Femur (tissue), 1 donor: Measurements from ENCODE around the gene TBX15.

ENCODE experiments used
- DNase-seq: peaks from one replicate; pipeline ENCODE4 v3.0.0-alpha.2; 2017

TBX15 gene

DNA sequence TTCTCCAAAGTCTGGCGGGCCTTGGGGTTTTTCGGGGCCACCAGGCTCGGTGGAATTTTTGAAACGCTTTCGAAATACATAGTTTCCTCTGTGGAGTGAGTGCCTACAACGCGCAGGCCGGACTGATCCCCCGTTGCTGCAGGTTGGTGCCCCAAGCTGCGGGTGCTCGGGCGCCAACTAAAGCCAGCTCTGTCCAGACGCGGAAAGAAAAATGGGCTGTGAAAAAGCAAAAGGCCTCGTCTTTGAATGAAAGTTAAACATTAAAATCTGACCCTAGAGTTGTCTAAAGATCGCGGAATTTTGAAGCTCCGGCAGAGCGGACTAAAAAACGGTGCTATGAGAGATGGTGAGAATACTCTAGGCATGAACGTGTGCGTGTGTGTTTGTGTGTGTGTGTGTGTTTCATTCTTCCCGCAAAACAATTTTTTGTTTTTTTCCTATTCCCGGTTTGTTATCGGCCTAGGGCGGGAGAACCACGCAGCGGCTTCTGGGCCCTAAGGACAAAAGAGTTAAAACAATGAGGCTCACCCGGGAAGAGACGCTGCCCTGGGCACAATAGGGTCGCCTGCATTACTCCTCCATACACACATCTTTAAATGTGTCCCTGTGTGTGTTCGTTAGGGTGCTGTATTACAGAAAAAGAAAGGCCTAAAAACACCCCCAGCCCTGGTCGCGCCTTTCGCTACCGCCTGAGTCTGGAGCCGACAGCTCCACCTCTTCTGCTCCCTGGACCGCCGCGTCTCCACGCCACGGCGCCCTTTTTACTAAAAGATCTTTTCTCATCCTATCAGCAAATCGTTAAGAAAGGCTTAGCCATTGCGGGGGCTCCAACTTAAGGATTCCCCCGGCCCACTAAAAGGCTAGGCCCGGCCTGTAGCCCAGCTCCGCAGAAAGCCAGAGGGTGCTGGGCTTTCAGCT, 3.2 kb downstream of the TBX15 start:
- peak; percentile 53 for DNase-seq

GRCh38 chr1:118984086-118984721, 3.9 kb downstream of the TBX15 start:
- peak; percentile 87 for DNase-seq

GRCh38 chr1:118983558-118984041, 4.5 kb downstream of the TBX15 start:
- peak; percentile 38 for DNase-seq

DNA sequence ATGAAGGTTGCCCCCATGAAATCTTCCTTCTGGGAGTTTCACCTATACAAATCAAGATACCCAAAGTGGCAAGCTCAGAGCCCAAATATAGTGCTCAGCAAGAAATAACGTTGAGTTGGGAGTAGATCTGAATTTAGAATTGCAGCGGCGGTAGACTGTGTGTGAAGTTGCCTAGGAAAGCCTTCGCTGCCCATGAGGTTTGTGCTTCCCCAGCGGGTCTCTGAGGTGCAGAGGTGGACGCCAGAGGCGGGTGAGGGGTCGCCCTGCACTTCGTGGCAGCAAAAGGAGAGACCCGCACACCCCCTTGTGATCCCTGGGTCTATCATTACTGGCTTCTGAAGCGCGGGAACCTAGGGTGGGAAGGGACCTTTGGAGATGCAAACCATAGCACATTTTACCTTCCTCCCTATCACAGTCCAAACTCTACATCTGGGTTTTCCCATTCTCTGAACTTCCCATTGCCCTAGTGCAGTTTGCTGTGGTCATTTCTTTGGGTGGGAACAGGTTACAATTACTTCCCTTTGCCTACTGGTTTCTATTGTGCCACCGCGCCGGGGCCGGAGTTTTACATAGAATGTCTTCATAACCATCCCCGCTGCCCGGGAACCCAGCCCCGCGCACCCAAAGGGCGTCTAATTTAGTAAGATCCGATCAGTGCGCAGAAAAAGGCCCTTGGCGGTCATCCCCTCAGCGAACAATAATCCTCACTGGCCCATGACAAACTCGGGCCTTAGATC, 5.2 kb downstream of the TBX15 start:
- no peak for DNase-seq

GRCh38 chr1:118982266-118982665, 5.9 kb downstream of the TBX15 start:
- no peak for DNase-seq

- no peak for DNase-seq
Observed at GRCh38 chr1:118981436-118981835, 6.7 kb downstream of the TBX15 start.

DNA sequence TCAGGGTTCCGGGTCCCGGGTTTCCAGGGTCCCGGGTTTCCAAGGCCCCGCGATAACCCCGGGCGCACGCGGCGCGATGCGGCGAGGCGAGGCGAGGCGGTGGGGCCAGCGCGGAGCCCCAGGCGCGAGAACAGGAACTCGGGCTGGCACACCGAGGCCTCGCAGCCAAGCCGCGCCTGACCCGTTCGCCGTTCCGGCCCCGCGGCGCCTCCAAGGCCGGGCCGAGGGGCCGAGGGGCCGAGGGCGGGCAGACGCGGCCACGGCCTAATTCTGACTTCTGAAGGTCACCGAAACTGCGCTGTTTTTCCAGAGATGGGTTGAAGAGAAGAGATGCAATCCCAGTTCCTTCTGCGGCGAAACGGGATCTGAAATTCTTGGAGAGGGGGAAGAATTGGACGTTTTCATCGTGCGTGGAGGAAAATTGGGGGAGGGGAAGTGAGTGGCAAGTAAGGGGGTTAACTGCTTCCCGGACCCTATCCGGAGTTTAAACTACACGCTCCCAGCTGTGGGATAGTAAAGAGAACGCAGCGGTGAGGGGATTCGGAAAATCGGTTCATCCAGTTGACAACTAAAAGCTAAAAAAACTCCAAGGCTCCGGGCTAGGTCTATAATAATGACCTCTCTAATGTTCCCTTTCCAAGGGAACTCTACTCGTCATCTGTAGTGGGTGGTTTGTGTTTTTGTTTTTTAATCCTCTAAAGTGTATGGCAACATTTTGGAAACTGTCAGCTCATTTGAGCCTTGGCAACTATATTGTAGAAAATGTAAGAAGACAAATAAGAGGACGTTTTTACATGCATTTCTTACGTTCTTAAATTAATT, 8.2 kb downstream of the TBX15 start:
- no peak for DNase-seq

- DNase-seq, result no peak
Observed at GRCh38 chr1:118978914-118979701, 9.0 kb downstream of the TBX15 start.

DNA sequence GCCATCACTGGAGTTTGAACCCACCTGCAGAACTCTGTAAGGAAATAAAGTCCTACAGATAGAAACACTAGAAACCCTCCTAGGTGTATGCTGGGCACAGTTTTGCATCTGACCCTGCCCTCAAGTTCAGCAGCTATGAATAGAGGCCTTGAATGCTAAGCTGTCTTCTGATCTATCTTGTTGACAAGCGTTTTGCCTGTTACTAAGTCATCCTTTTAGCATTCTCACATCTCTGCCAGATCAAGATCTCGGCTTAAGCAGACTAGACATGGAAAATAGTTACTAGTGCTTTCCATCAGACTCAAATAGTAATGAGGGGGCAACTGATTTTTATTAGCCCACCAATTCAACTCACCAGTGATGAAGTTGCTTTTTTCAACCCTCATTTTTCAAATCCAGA, 10.5 kb downstream of the TBX15 start:
- DNase-seq, result no peak

- no peak for DNase-seq
Observed at GRCh38 chr1:118974661-118975060, 13.5 kb downstream of the TBX15 start.

- peak; percentile 66 for DNase-seq
Observed at GRCh38 chr1:118973531-118974137, 14.5 kb downstream of the TBX15 start.

DNA sequence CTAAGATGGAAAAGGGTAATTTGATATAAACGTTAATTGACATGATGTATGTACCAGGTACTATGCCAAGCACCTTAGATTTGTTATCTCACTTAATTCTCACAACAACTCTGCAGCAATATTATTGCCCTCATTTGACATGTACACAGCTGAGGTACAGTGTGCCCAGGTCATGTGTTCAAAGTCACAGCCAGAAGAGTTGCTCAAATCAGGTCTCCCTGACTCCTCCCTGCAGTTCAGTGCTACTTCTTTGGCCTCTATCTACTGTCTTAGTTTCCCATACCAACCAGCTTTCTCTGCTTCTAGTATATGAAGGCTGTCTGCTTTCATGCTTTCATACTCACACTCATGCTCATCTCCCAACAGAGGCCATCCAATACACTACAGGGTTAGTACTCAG, 15.1 kb downstream of the TBX15 start:
- no peak for DNase-seq

DNA sequence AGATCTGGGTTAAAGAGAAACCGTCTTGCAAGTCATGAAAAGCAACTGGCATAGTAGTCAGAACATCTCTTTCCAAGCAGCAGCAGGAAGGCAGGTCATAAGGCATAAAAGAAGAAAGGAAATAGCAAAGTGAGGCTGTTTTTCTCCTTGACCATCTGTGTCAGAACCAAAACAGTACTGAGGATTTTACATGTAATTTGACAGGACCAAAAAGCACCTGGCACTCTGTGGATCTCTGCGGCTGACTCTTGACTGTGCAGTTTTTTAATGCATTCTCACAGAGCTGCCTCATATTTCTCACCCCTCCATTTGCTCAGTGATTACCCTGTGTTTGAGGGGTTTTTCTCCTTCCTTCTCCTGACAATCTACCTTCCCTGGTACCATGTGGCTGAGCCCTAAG, 17.7 kb downstream of the TBX15 start:
- DNase-seq, result no peak

DNA sequence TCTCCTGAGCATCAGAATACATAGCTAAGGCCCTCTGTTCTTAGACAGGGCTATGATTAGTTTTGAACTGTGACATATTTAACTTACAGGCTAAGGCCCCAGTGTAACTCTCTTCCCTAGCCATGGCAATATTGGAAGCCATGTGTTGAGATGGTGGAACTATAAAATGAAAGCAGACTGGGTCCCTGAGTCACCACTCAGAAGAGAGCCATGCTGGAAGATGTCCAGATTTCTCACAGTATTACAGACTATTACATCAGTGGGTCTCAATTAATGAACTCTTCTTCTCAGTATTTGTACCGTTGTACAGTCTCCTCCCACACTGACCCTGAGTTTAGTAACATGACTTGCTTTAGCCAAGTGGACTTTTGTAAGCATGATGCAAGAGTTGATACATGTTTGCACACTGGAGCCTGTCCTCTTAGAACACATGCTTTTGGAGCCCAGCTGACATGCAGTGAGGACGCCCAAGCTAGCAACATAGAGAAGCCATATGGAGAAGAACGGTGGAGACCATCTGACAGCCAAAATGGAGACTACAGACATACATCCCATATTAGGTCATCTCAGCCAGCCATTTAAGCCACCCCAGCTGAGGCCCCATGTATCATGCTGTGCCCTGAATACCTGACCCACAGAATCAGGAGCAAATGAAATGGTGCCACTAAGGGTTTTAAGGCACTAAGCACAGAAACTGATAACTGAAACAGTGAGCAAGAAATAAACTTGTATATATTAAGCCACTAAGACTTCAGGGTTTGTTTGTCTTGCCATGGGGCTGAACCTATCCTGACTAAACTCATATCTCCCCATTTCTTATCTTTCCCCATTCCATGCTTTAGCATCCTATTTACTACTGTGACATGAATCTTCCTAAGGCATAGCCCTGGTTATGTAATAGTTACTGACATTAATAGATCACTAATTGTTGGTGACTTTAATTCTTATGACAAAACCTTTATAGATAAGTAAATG, 24.4 kb downstream of the TBX15 start:
- DNase-seq, result no peak

- no peak for DNase-seq
Observed at GRCh38 chr1:118963138-118963455, 25.0 kb downstream of the TBX15 start.

DNA sequence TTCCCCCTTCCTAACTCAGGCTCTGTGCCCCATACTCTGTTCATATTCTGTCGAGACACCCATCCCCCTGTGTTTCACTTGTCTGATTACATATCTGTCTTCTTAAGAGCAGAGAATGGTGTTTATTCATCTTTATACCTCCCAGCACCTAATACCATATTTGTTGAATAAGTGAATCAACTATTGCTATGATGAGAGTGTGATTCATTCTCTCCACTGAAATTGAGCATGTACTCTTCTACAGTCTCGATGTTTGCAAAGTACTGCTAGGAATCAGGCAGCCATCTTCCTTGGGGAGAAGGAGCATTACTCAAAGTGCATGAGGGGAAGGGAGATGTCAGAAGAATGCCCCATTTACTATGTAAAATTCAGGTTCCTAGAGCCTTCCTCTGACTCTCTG, 27.0 kb downstream of the TBX15 start:
- DNase-seq, result no peak

DNA sequence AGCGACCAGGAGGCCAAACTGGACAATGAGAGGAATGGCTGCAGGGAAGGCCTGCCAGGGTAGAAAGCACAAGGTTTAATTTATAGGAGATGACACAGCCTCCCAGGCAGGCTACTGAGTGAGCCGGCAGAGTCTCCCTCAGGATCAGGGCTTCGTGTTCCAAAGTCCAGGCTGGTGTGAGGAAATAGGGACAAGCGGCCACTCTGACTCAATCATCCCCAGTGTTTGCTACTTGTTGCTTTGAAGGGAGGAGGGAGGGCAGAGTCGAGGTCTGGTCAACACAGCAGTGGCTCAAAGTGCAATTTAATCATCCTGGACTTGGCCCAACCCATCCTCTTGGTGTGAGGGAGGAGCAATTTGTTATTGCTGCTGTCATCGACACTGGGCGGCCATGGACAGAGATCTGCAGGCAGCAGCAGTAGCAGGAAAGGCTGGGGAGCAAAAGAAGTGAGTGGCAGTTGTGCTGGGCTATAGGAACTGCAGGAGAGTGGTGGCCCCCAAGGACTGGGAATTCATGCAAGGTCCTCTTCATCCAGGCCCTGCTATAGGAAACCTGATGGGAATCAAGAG, 27.5 kb downstream of the TBX15 start:
- no peak for DNase-seq

DNA sequence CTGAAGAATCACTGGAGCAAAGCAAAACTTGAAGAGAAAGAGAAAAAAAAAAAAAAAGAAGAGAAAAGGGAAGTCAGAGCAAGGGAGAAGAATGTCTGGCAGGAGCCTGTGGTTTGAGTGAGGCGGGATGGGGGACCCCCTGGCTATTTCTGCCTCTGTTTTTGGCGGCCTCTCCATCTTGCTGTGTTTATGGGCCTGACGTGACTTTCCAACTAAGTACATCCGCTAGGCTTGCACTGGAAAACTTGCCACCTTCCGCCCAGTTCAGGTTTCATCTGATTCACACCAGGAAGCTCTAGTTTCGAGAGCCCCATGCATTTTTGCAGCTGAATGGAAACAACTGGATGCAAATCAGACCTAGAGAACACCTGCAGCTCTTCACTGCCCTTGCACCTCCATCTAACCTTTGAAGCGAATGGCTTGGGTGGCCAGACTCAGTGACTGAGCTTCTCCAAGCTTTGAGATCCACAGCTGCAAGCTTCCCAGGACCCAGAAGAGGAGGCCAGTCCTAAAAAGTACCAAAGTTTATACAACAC, 28.0 kb downstream of the TBX15 start:
- peak; percentile 57 for DNase-seq

- DNase-seq, result no peak
Observed at GRCh38 chr1:118958937-118959631, 29.1 kb downstream of the TBX15 start.
